ENCODE results near the gene HSF4.

- no peak for TF ChIP-seq CTCF (IDR thresholded peaks at IDR 0.05)
- no peak for TF ChIP-seq POLR2A (IDR thresholded peaks at IDR 0.05)
These were observed 17.0 kb upstream of the HSF4 start for GRCh38 chr16:67147437-67148140.

Measured in esophagus squamous epithelium (tissue), 4 donors.